HG02840 (cell line): ENCODE data around the gene RXRB.
A peak's percentile ranks its signal among the peaks of the same experiment; 100 is the strongest.

Source experiments
- ATAC-seq: cut with Tn5 transposase; IDR thresholded peaks from one replicate; pipeline ENCODE4 v1.9.1; 2021; ENCODE audit warnings: mild to moderate bottlenecking, moderate library complexity, moderate number of reproducible peaks; ENCODE audit not compliant: unreplicated experiment, low FRiP score

RXRB gene

DNA sequence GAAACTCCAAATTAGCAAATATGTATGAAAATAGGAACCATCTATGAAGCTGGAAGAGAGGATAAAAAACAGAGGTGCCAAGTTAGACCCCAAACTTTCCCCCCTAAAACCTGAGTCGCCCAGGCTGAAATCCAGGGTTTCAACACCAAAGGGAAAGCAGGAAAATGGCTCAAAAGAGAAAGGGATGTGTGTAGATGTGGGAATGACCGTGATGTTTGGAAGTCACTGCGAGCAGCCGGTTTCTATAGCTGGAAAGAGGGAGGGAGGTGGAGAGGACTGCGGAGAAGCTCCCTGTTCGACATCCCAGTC, 12.3 kb upstream of the RXRB start:
- ATAC-seq: no peak

DNA sequence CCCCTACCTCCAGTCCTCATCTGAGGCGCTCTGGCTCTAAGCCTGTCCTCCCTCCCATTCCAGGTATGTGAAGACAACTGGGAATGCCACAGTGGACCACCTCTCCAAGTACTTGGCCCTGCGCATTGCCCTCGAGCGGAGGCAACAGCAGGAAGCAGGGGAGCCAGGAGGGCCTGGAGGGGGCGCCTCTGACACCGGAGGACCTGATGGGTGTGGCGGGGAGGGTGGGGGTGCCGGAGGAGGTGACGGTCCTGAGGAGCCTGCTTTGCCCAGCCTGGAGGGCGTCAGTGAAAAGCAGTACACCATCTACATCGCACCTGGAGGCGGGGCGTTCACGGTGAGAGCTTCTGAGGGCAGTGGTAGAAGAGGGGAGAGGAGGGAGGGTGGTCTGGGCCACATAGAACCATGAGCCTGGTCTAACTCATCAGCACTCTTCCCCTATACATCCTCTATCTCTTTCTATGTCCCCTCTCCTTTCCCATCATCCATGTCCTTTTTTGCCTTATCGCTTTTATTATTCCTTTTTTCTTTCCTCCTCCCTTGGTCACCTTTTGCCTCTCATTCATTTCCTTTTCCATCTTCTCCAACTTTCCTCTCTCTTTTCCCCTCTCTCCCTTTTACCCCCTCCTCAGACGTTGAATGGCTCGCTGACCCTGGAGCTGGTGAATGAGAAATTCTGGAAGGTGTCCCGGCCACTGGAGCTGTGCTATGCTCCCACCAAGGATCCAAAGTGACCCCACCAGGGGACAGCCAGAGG, 11.4 kb upstream of the RXRB start:
- ATAC-seq: no peak

DNA sequence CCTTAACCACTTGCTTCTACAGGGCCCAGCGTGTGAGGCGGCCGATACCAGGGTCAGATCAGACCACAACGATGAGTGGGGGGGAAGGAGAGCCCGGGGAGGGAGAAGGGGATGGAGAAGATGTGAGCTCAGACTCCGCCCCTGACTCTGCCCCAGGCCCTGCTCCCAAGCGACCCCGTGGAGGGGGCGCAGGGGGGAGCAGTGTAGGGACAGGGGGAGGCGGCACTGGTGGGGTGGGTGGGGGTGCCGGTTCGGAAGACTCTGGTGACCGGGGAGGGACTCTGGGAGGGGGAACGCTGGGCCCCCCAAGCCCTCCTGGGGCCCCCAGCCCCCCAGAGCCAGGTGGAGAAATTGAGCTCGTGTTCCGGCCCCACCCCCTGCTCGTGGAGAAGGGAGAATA, 10.7 kb upstream of the RXRB start:
- ATAC-seq: no peak

GRCh38 chr6:33209856-33210255, 9.4 kb upstream of the RXRB start:
- ATAC-seq: no peak

DNA sequence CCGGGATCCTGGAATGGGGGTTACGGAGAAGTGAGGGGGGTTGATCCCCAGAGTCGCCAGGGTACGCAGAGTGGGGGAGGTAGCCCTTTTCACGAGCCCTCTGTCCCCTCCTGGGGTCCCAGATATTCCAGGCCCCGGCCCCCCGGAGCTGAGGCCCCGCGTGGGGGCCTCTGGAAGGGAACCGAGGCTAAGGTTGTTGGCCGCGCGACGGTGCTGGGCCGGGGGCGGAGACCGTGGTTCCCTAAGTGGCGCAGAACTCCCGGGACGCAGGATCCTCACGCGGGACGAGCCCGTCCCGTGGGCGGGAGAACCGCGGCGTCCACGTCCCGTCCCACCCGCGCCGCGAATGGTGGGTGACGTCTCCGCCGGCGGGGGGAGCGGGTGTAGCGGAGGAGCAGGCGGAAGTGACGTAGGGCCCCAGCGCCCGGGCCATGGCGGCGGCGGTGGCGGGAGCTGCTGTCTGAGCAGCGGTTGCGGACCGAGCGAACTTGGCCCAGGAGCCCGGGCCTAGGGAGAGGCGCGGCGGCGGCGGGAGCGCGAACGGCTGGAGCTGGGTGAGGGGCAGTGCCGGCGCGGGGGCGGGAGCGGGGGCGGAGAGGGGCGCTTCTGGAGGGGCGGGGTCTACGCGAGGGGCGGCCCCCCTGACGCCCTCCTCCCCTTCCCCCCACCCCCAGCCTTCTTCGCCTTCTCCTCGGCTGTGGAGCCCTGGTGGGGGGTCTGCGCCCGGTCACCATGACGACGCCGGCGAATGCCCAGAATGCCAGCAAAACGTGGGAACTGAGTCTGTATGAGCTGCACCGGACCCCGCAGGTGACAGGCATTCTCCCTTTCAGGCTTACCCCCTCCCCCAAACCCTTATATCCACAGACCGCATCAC, 7.9 kb upstream of the RXRB start, which contains the start of gene RING1:
Gene RING1, plus strand, starts transcription at position 410 of the 877 bp plus-strand sequence. Its CDS starts 323 bp downstream, at position 733.
- ATAC-seq: peak; percentile 51

- no peak for ATAC-seq
Observed at GRCh38 chr6:33207552-33208090, 7.2 kb upstream of the RXRB start.

- no peak for ATAC-seq
Observed at GRCh38 chr6:33206864-33207551, 6.5 kb upstream of the RXRB start.

GRCh38 chr6:33206027-33206863, 5.8 kb upstream of the RXRB start:
- ATAC-seq: no peak

DNA sequence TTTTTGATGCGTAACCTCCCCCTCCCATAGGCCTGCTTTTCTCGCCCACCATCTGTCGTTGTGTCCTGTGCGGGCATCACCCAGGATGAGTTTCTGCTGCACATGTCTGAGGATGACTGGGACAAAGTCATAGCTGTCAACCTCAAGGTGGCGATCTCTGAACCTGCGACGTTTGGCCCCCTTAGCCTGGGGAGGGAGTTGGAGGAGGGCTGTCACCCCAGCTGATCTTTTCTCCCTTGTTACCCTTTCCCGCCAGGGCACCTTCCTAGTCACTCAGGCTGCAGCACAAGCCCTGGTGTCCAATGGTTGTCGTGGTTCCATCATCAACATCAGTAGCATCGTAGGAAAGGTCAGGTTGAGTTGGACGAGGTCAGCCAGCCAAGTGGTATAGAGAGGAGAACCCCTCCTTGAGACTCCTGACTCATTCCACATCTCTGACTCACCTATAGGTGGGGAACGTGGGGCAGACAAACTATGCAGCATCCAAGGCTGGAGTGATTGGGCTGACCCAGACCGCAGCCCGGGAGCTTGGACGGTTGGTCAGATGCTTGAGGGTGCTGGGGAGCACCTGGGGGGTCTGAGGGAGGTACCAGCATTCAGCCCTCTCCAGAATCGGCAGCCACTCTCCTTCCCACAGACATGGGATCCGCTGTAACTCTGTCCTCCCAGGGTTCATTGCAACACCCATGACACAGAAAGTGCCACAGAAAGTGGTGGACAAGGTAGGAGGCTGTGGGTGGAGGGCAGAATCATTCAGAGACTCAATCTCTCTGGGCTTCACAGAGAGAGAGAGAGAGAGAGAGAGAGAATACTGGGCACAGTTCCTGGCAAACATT, 4.9 kb upstream of the RXRB start:
- ATAC-seq: no peak

- ATAC-seq: no peak
Observed at GRCh38 chr6:33204415-33205190, 4.1 kb upstream of the RXRB start, which contains the start of gene HSD17B8. Gene HSD17B8, plus strand, starts transcription at chr6:33204655. Its CDS starts 14 bp downstream, at chr6:33204669.

- no peak for ATAC-seq
Observed at GRCh38 chr6:33204165-33204414, 3.6 kb upstream of the RXRB start.

DNA sequence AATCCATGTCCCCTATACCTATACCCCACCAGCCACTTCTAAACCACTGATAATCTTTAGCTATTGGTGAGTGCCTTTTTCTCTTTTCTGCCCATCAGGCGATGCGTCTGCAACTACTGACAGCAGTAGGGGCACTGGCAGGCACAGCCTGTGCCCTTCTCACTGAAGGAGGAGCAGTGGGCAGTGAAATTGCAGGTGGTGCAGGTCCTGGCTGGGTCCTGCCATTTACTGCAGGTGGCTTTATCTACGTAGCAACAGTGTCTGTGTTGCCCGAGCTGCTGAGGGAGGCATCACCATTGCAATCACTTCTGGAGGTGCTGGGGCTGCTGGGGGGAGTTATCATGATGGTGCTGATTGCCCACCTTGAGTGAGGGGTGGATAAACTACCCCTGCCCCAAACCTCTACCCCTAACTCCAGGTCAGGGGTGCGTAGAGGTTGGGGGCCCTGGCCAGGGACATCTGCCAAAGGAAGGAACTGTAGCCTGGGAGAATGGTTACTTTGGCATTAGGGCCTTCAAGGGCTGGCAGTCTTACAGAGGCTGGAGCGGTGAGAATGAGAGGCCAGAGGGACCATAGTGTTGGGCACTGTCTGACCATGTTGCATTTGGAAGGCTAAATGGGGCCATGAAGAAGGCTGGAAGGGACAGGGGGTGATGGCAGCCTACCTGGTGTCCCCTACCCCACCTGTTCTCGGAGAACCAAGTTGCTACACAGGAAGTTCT, 3.1 kb upstream of the RXRB start:
- ATAC-seq: no peak

DNA sequence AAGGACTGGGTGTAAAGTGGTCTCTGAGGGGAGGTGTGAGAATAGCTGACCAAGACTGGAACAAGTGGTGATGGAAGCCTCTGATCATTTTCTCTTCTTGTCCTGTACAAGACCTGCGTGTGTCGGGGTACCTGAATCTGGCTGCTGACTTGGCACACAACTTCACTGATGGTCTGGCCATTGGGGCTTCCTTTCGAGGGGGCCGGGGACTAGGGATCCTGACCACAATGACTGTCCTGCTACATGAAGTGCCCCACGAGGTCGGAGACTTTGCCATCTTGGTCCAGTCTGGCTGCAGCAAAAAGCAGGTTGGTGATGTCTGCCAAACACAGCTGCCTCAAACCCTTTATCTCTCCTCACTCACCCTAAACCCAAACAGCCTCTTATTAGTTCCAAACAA, 2.3 kb upstream of the RXRB start:
- no peak for ATAC-seq

- no peak for ATAC-seq
Observed at GRCh38 chr6:33201935-33202334, 1.5 kb upstream of the RXRB start.

- ATAC-seq: no peak
Observed at GRCh38 chr6:33201147-33201545, 681 bp upstream of the RXRB start.

DNA sequence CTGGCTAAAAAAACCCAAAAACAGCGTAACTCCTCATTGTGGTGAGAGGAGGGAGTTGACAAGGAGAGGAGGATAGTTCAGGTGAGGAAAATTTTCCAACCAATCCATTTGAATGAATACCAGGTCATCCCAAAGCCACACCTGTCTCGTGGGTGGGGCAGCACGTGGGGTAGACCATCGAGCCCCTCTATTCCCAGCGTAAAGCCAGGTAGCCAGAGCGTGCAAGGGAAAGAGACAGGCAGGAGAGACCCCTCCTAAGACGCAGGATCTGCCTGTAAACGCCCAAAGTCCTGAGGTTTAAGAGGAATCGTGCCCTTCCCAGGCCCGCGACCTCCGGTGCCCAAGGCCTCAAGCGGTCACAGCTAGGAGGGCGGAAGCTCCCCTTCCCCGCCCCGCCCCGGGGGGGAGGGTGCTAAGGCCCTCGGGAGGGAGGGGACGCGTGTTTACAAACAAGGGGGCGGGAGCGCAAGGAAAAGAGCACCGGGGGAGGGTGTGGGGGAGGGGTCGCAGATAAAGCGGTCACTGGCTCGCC, 712 bp downstream of the RXRB start:
- ATAC-seq: peak; percentile 3

DNA sequence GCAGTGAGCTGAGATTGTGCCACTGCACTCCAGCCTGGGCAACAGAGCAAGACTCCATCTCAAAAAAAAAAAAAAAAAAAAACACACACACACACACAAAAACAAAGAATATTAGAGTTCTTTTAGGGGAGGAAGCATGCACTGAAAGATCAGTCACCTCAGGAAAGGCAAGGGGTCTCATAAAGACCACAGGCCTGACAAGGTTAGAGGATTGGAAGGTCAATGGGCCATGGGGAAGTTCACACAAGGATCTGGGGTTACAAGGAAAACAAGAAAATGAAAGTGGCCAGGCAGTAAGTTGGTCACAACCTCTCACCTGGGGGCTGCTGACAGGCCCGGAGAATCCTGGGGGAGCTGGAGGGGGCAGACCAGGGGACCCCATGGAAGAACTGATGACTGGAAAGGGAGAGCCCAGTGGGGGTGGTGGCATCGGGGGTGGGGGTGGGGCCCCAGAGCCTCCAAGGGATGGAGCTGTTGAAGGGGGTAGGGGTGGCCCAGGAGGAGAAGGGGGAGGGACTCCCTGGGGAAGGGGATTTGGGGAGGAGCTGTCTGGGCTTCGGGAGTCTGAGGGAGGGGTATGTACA, 1.5 kb downstream of the RXRB start:
- no peak for ATAC-seq
